ENCODE data around the gene PCDH15. TPM values are rescaled to one million over a fixed set of nuclear protein-coding genes. Genes with fewer than 3 reads are reported as not detected.
A peak's percentile ranks its signal among the peaks of the same experiment; 100 is the strongest.

PCDH15 gene
- total and polyA plus RNA-seq, 2 experiments from 2014 or later: not detected

DNA sequence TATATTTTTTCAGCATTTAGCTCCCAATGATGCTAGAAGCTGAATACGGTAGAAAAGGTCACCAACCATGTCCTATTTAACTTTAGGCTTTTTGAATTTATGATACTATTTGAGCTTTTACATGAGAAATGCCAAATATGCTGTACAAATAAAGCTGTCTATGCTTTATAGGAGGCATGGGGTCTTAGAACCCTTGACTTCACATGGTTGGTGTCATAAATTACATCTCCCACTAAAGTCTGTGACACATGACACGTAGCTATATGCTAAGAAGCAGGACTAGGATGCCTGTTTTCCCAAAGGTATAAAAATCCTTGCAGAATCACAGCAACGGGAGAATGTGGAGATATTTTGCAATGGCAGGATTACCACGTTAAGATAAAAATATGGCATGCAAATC lies 960.4 kb downstream of the PCDH15 start:
- in situ Hi-C loops (cut with MboI): no loop called here

DNA sequence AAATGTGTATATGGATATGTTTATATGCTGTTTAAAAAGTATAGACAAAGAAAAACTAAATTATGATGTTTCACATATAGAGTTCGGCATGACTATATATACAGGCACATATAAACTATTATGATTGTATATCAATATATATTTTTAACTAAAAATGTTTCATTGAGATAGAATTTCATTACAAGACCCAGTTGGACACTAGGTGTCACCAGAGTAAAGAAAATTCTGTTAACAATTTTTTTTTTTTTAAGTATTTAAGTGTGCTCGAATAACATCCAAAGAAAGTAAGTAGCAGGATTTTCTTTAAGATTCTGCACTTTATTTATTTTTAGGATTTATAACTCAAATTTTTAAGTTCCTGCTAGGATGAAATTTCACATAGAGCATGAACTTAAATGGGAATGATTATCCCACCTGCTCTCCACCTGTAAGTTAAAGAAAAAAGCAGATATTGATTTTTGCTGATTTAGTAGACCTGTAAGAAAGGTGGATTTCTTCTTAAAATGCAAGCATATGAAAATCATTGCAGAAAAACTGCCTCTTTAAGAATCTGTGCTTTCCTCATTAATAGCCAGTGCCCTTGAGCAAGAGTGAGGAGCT lies 961.5 kb downstream of the PCDH15 start:
- no peak overlapping the region for H3K9ac ChIP-seq
- DNase-seq: peak; percentile 49
- no peak overlapping the region for H3K4me3 ChIP-seq
- H3K27ac ChIP-seq: no peak overlapping the region
- H2AFZ ChIP-seq: no peak overlapping the region
- no peak for TF ChIP-seq EZH2 (IDR thresholded peaks at IDR 0.05; ENCODE audit: insufficient read depth, poor library complexity, severe bottlenecking)
- TF ChIP-seq EZH2phosphoT487 (IDR thresholded peaks at IDR 0.05; ENCODE audit: insufficient read depth, low read depth): no peak
- no peaks in the 10 kb centered on the region for H3K4me1 ChIP-seq (ENCODE audit: insufficient read depth)
- WGBS, 2 experiments (ENCODE audit: low coverage in 1 of 2, low lambda C conversion rate in 2 of 2, missing lambda C conversion rate in 2 of 2): 0 to 2% methylated on average over 2 of the region's 2 CpGs
- in situ Hi-C loops (cut with MboI): no loop called here
- H3K36me3 ChIP-seq (ENCODE audit: low read depth): no peaks in the 10 kb centered on the region
- no peaks in the 10 kb centered on the region for H3K27me3 ChIP-seq (replicated peaks; ENCODE audit: insufficient read depth)
- no peaks in the 10 kb centered on the region for H3K9me2 ChIP-seq (ENCODE audit: insufficient read depth)
- no peaks in the 10 kb centered on the region for H3K79me2 ChIP-seq (ENCODE audit: insufficient read depth)
- no peaks in the 10 kb centered on the region for H3F3A ChIP-seq (ENCODE audit: insufficient read depth)
- H3K9me3 ChIP-seq (ENCODE audit: low read depth): no peaks in the 10 kb centered on the region
- no peak overlapping the region for H3K4me2 ChIP-seq (ENCODE audit: unreplicated experiment)
- no peaks in the 10 kb centered on the region for H4K20me1 ChIP-seq (ENCODE audit: insufficient read depth)

More for the DNA sequence above, 960.4 kb downstream of the PCDH15 start:
- Histone ChIP-seq H3K4me3 (no peak overlapping the region), H3K9me2 (ENCODE audit: insufficient read depth) (no peaks in the 10 kb centered on the region), H3K27me3 (replicated peaks; ENCODE audit: insufficient read depth) (no peaks in the 10 kb centered on the region), H3K27ac (no peak overlapping the region), H3K9ac (no peak overlapping the region), H3K36me3 (ENCODE audit: low read depth) (no peaks in the 10 kb centered on the region), H4K20me1 (ENCODE audit: insufficient read depth) (no peaks in the 10 kb centered on the region), H3K4me1 (ENCODE audit: insufficient read depth) (no peaks in the 10 kb centered on the region), H3K79me2 (ENCODE audit: insufficient read depth) (no peaks in the 10 kb centered on the region), H3K4me2 (ENCODE audit: unreplicated experiment) (no peak overlapping the region), H2AFZ (no peak overlapping the region), H3F3A (ENCODE audit: insufficient read depth) (no peaks in the 10 kb centered on the region), H3K9me3 (ENCODE audit: low read depth) (no peaks in the 10 kb centered on the region)
- no peak for DNase-seq
- WGBS, 2 experiments (ENCODE audit: low coverage in 1 of 2, low lambda C conversion rate in 2 of 2, missing lambda C conversion rate in 2 of 2): 24 to 33% methylated on average over 4 of the region's 4 CpGs
- TF ChIP-seq EZH2phosphoT487 (IDR thresholded peaks at IDR 0.05; ENCODE audit: insufficient read depth, low read depth): no peak
- TF ChIP-seq EZH2 (IDR thresholded peaks at IDR 0.05; ENCODE audit: insufficient read depth, poor library complexity, severe bottlenecking): no peak

- H3K36me3 ChIP-seq (ENCODE audit: low read depth): no peaks in the 10 kb centered on the region
- TF ChIP-seq EZH2phosphoT487 (IDR thresholded peaks at IDR 0.05; ENCODE audit: insufficient read depth, low read depth) (no peak), EZH2 (IDR thresholded peaks at IDR 0.05; ENCODE audit: insufficient read depth, poor library complexity, severe bottlenecking) (no peak)
- WGBS, 2 experiments (ENCODE audit: low coverage in 1 of 2, low lambda C conversion rate in 2 of 2, missing lambda C conversion rate in 2 of 2): 53 to 61% methylated on average over 1 of the region's 1 CpG
- no peak overlapping the region for H3K4me3 ChIP-seq
- H3K9me2 ChIP-seq (ENCODE audit: insufficient read depth): no peaks in the 10 kb centered on the region
- H3K4me1 ChIP-seq (ENCODE audit: insufficient read depth): no peaks in the 10 kb centered on the region
- H3K27ac ChIP-seq: no peak overlapping the region
- no peaks in the 10 kb centered on the region for H4K20me1 ChIP-seq (ENCODE audit: insufficient read depth)
- no peak overlapping the region for H2AFZ ChIP-seq
- H3K79me2 ChIP-seq (ENCODE audit: insufficient read depth): no peaks in the 10 kb centered on the region
- no peaks in the 10 kb centered on the region for H3K27me3 ChIP-seq (replicated peaks; ENCODE audit: insufficient read depth)
- in situ Hi-C loops (cut with MboI): no loop called here
- no peaks in the 10 kb centered on the region for H3K9me3 ChIP-seq (ENCODE audit: low read depth)
- no peaks in the 10 kb centered on the region for H3F3A ChIP-seq (ENCODE audit: insufficient read depth)
- no peak overlapping the region for H3K4me2 ChIP-seq (ENCODE audit: unreplicated experiment)
- peak; percentile 15 for DNase-seq
- H3K9ac ChIP-seq: no peak overlapping the region
Measured at GRCh38 chr10:53836638-53837037, 964.4 kb downstream of the PCDH15 start.

DNA sequence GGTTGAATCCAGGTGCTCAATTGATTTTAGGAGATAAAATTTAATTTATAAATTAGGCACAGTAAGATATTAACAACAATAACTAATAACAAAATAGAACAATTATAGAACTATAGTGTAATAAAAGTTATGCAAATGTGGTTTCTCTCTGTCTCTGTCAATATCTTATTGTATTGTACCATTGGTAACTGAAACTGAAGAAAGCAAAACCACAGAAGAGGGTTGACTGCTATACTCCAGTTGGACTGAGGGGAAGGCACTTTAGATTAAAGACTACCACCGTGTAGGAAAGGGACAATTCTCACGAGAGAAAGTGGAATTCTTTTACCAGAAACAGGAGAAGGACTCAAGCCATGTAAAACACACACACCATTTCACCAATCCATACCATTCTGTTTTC lies 967.1 kb downstream of the PCDH15 start:
- no peaks in the 10 kb centered on the region for H4K20me1 ChIP-seq (ENCODE audit: insufficient read depth)
- no peaks in the 10 kb centered on the region for H3F3A ChIP-seq (ENCODE audit: insufficient read depth)
- H3K36me3 ChIP-seq (ENCODE audit: low read depth): no peaks in the 10 kb centered on the region
- no peaks in the 10 kb centered on the region for H3K9me3 ChIP-seq (ENCODE audit: low read depth)
- in situ Hi-C loops (cut with MboI): no loop called here
- no peak overlapping the region for H3K27ac ChIP-seq
- H3K4me2 ChIP-seq (ENCODE audit: unreplicated experiment): no peak overlapping the region
- no peak for DNase-seq
- H3K27me3 ChIP-seq (replicated peaks; ENCODE audit: insufficient read depth): no peaks in the 10 kb centered on the region
- no peaks in the 10 kb centered on the region for H3K4me1 ChIP-seq (ENCODE audit: insufficient read depth)
- TF ChIP-seq EZH2 (IDR thresholded peaks at IDR 0.05; ENCODE audit: insufficient read depth, poor library complexity, severe bottlenecking): no peak
- no peak for TF ChIP-seq EZH2phosphoT487 (IDR thresholded peaks at IDR 0.05; ENCODE audit: insufficient read depth, low read depth)
- H3K9me2 ChIP-seq (ENCODE audit: insufficient read depth): no peaks in the 10 kb centered on the region
- no peak overlapping the region for H3K9ac ChIP-seq
- H3K79me2 ChIP-seq (ENCODE audit: insufficient read depth): no peaks in the 10 kb centered on the region
- no peak overlapping the region for H3K4me3 ChIP-seq
- WGBS, 2 experiments (ENCODE audit: low coverage in 1 of 2, low lambda C conversion rate in 2 of 2, missing lambda C conversion rate in 2 of 2): 3 to 10% methylated on average over 2 of the region's 2 CpGs
- H2AFZ ChIP-seq: no peak overlapping the region
